GM19463 (cell line): ENCODE results near the gene GPC5.
"Not testable (repeated sequence)": the region's sequence is repeated elsewhere in the genome, so short reads cannot be mapped to it uniquely, and the experiment has no call there.

ENCODE experiments used
- ATAC-seq: cut with Tn5 transposase; IDR thresholded peaks from one replicate; pipeline ENCODE4 v1.9.1; 2021; ENCODE audit warnings: mild to moderate bottlenecking, moderate library complexity; ENCODE audit not compliant: unreplicated experiment

GPC5 gene

DNA sequence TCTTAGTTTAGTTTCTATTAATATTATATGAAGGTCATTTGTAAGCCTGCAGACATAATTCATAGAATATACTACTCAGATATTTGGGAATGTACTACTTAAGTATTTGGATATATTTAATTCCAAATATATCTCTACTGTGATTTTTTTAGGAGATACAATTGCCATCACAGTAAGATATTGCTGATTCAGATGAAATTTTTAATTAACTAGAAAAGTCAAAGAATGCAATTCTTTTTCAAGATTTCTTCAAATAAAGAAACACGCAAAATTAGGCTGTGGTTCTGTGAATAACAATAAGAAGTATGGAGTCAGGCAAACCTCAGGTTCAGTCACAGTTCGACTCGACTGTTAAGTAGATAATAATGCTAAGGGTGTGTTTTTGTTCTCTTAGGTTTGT, 1277.8 kb downstream of the GPC5 start:
- ATAC-seq, result no peak

DNA sequence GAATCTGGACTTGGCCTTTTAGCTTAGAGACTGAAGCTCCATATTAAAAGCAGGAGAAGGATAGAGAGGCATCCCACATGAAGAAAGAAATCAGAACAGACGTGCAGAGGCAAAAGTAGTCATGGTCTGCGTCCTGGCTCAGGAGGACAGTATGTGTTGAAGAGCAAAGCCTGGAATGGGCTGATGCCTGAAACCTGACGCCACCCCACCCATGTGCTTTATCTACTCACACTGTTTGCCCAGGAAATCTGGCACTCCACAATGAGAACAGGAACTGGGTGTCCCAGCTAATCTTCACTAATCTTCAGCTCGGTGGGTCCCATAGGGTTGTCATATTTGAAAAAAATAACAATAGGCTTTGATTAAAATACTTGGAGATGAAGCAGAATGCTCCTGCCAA, 1279.2 kb downstream of the GPC5 start:
- no peak for ATAC-seq

GRCh38 chr13:92679602-92680001, 1281.2 kb downstream of the GPC5 start:
- no peak for ATAC-seq

DNA sequence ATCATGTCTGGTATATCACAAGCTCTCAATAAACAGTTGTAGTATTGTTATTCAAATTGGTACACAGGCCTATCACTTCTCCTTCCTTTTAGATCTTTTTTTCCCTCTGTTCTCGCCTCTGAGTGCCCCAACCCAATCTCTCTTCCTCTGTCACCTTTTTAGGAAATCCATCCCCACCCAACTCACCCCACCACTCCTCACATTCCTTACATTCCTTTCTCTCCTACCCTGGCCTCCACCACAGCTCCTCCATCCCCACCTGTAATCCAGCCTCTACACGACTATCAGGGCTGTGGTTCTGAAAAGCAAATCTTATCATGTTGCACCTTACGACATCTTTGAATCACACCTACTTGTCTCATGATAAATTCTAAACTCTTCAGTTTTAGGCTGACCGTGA, 1282.8 kb downstream of the GPC5 start:
- no peak for ATAC-seq

- ATAC-seq, result no peak
Observed at GRCh38 chr13:92682832-92683517, 1284.6 kb downstream of the GPC5 start.

DNA sequence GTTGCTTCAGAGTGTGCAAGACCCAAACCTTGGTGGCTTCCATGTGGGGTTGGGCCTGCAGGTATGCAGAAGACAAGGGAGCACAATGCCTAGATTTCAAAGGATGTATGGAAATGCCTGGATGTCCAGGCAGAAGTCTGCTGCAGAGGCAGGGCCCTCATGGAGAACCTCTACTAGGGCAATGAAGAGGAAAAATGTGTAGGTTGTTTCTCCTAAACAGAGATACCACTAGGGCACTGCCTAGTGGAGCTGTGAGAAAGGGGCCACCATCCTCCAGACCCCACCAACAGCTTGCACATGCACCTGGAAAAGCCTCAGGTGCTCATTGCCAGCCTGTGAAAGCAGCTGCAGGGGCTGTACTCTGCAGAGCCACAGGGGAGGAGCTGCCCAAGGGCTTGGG, 1295.6 kb downstream of the GPC5 start:
- no peak for ATAC-seq

GRCh38 chr13:92695827-92696226, 1297.4 kb downstream of the GPC5 start:
- not testable (repeated sequence) for ATAC-seq

DNA sequence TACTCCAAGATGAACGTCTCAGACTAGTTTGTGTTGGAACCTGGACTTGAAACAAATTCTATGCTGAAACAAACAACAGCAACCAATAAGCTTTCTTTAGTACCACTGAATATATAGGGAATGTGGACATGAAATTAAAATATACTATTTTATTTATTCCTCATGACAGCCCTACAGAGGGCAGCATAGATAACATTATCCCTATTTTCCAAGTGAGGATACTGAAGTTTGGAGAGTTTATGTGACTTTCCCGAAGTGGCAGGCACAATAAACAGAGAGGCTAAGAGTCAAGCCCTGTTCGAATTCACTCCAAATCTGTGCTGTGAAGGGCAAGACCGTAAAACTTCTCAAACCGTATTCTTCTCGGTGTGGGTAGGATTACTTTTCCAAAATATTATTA, 1318.3 kb downstream of the GPC5 start:
- no peak for ATAC-seq

DNA sequence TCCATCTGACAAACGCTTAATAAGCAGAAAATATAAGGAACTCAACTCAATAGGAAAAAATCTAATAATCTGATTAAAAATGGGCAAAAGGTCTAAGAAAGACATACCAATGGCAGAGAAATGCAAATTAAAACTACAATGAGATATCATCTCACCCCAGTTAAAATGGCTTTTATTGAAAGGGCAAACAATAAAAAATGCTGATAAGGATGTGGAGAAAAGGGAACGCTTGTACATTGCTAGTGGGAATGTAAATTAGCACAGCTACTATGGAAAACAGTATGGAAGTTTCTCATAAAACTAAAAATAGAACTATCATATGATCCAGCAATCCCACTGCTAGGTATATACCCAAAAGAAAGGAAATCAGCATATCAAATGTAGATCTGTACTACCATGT, 1319.4 kb downstream of the GPC5 start:
- ATAC-seq, result no peak

GRCh38 chr13:92719868-92720267, 1321.4 kb downstream of the GPC5 start:
- ATAC-seq, result no peak

DNA sequence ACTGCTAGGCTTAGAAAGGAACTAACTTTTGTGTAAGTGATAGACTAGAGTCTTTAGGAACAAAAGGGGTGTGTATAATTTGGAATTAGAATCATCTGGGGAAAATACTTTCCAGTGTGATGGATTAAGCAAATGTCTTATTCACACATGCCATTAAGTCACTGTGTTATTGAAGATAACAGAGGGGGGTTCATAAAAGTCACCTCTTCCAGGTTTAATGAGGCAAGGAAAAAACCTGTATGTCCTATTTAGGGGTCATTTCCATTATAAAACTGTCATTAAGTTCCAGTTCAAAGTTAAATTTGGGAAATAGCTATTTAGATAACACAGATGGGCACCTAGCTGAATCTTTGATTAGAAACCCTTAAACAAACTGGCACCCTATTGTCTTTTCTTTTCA, 1323.2 kb downstream of the GPC5 start:
- no peak for ATAC-seq

GRCh38 chr13:92727118-92727517, 1328.7 kb downstream of the GPC5 start:
- ATAC-seq, result no peak

DNA sequence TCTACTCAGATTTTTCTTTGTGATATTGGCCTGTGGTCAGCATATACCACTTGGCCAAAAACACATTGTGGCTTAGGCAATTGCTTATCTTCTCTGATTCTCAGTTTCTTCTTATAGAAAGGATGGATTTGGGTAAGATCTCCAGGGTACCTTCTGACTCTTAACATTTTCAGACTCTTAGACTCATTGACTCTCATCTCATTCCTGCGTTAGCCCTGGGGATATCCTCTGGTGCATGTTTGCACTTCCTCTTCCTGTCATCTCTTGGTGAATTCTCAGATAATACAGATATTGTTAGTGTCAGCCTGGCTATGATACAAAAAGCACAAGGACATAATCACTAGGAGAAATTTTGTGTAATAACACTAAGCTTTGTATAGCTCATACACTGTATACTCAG, 1335.6 kb downstream of the GPC5 start:
- ATAC-seq, result no peak

GRCh38 chr13:92734545-92734944, 1336.1 kb downstream of the GPC5 start:
- no peak for ATAC-seq

GRCh38 chr13:92735909-92736308, 1337.5 kb downstream of the GPC5 start:
- no peak for ATAC-seq

DNA sequence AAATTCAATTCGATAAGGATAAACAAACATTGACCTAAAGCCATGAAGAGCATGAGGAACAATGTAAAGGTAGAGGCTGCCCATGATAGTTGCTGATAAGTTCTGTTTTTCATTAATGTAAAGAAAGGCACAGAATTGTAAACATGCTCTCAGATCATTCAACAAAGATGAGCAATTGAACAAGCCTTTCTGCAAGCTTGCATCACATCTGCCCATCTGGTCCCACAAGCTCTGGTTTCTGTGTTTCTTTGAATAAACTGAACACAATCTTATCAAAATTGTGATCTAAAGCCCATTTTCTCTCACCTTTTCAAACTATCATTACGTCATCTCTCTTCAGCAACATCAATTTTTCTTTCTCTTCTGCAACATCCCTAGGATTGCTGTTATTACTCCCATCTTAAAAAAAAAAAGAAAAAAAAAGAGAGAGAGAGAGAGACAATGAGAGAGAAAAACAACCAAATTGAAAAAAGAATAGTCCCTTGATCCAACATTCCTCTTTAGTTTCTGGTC, 1340.9 kb downstream of the GPC5 start:
- no peak for ATAC-seq

DNA sequence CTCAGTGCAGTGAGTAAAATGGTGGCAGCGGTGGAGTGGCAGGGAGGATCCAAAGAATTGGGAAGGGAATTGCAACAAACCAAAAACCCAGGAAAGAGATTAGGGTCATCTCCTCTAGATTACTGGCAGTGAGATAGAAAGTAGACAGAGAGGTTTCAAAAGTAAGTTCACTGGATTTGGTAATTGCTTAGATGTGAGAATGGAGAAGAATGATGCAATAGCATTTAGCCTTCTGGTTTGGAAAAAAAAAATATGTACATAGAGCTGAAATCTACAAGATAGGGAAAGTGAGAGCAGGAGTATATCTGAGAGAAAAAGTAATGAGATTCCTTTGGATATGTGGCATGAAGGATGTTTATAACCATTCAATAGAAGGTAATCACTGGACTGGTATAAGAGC, 1345.6 kb downstream of the GPC5 start:
- no peak for ATAC-seq

- no peak for ATAC-seq
Observed at GRCh38 chr13:92745258-92745657, 1346.8 kb downstream of the GPC5 start.

DNA sequence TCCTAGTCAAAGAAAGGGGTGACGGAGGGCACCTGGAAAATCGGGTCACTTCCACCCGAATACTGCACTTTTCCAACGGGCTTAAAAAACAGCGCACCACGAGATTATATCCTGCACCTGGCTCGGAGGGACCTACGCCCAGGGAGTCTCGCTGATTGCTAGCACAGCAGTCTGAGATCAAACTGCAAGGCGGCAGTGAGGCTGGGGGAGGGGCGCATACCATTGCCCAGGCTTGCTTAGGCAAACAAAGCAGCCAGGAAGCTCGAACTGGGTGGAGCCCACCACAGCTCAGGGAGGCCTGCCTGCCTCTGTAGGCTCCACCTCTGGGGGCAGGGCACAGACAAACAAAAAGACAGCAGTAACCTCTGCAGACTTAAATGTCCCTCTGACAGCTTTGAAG, 1354.3 kb downstream of the GPC5 start:
- not testable (repeated sequence) for ATAC-seq

- ATAC-seq, result no peak
Observed at GRCh38 chr13:92761710-92762109, 1363.3 kb downstream of the GPC5 start.

DNA sequence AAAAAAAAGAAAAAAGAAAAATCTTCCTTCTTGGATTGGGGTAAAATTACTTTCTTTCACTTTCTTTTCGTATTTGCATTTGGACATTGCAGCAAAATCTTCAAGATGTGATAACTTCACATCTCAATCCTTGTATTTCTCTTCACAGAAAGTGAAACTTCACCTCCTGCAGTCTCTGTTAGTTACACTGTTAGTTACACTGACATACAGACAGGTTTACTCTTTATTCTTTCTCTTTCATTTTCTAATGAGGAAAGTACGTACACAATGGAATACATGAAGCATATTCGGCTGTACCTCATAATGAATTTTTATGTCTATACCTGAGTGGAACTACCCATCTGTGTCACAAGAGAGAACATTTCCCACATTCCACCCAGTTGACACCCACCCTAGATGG, 1369.0 kb downstream of the GPC5 start:
- no peak for ATAC-seq

DNA sequence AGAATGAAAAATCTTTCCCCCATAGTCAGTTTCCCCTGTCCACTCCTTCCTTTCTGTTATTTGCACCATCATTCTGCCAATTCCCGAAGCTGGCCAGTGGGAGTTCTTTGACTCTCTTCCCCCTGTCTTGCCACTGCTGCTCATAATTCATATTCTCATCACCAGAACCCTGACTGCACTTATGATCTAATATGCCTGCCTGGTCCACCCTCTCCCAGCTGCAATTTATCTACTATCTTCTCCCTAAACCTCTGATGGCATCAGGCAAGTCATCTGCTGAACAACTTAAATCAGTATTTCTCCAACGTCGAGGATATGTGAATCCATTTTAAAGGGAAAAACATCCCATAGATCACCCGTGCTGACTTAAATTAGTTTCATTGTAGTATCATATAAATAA, 1370.2 kb downstream of the GPC5 start:
- ATAC-seq, result no peak

- ATAC-seq, result no peak
Observed at GRCh38 chr13:92769046-92769445, 1370.6 kb downstream of the GPC5 start.
